Hepatocyte (in vitro differentiated cells): ENCODE results near the gene PARVG. TPM values are rescaled to one million over a fixed set of nuclear protein-coding genes. Genes with fewer than 3 reads are reported as not detected.

Experiments
- DNase-seq: peaks from one replicate; pipeline ENCODE4 v3.0.0-alpha.2; 2016; ENCODE audit warnings: low spot score
- H2AFZ ChIP-seq: fragments of 200-600 bp; sonication (generic); 2 replicates; pipeline ENCODE4 v1.6.0; 2016; ENCODE audit warnings: antibody characterized with exemption, mild to moderate bottlenecking
- H3K27ac ChIP-seq: fragments of 200-600 bp; sonication (generic); 2 replicates; pipeline ENCODE4 v1.5.1; 2016; ENCODE audit warnings: mild to moderate bottlenecking
- H3K27me3 ChIP-seq: fragments of 200-600 bp; sonication (generic); 2 replicates; pipeline ENCODE4 v1.6.1; 2016
- H3K36me3 ChIP-seq: fragments of 200-600 bp; sonication (generic); replicated peaks from 2 replicates; pipeline ENCODE4 v1.5.1; 2016; ENCODE audit warnings: low read depth; ENCODE audit not compliant: insufficient read depth
- H3K4me1 ChIP-seq: fragments of 200-600 bp; sonication (generic); 2 replicates; pipeline ENCODE4 v1.5.1; 2016; ENCODE audit warnings: mild to moderate bottlenecking, moderate library complexity; ENCODE audit not compliant: insufficient read depth
- H3K4me2 ChIP-seq: fragments of 200-600 bp; sonication (generic); 2 replicates; pipeline ENCODE4 v1.6.0; 2016
- H3K4me3 ChIP-seq: fragments of 200-600 bp; sonication (generic); 2 replicates; pipeline ENCODE4 v1.5.1; 2016; ENCODE audit warnings: mild to moderate bottlenecking
- H3K79me2 ChIP-seq: fragments of 200-600 bp; sonication (generic); 2 replicates; pipeline ENCODE4 v1.6.0; 2017; ENCODE audit warnings: mild to moderate bottlenecking
- H3K9me2 ChIP-seq: fragments of 200-600 bp; sonication (generic); replicated peaks from 2 replicates; pipeline ENCODE4 v1.6.0; 2017; ENCODE audit warnings: mild to moderate bottlenecking; ENCODE audit not compliant: insufficient read depth
- H3K9me3 ChIP-seq: fragments of 200-600 bp; sonication (generic); 2 replicates; pipeline ENCODE4 v1.5.1; 2016; ENCODE audit warnings: low read depth, mild to moderate bottlenecking
- H4K20me1 ChIP-seq: fragments of 200-600 bp; sonication (generic); 2 replicates; pipeline ENCODE4 v1.6.0; 2016; ENCODE audit warnings: mild to moderate bottlenecking; ENCODE audit not compliant: insufficient read depth, poor library complexity, severe bottlenecking
- EZH2 ChIP-seq: fragments of 200-600 bp; sonication (generic); IDR thresholded peaks from 2 replicates; pipeline ENCODE4 v1.6.1; 2016; ENCODE audit warnings: antibody characterized with exemption, mild to moderate bottlenecking, borderline replicate concordance
- EZH2phosphoT487 ChIP-seq: fragments of 200-600 bp; sonication (generic); IDR thresholded peaks from one replicate; pipeline ENCODE4 v1.6.1; 2018; ENCODE audit warnings: antibody characterized with exemption, mild to moderate bottlenecking, low read depth, moderate library complexity; ENCODE audit not compliant: unreplicated experiment, severe bottlenecking
- WGBS: methylation state at CpG from one replicate; pipeline ENCODE4 v1.1.6; 2016; ENCODE audit warnings: low lambda C conversion rate; ENCODE audit errors: missing lambda C conversion rate; 5-methylcytosine and 5-hydroxymethylcytosine counted together
- polyA plus RNA-seq: library from polyadenylated mRNA; unstranded; fragments of >200 nt; fragmentation: Nextera tagmentation; extraction: Ambion mirVana; gene quantifications from 2 replicates; pipeline ENCODE4 v1.2.1, GENCODE V29; 2016
- total RNA-seq: library from RNA; depleted of rRNA; stranded (reverse); fragments of >200 nt; gene quantifications from 2 replicates; pipeline ENCODE4 v1.2.3, GENCODE V29; 2014
- TF ChIP-seq, protein P1 (sequence below): fragments of 200-600 bp; sonication (generic); IDR thresholded peaks from 2 replicates; pipeline ENCODE4 v1.5.1; 2016; ENCODE audit warnings: antibody characterized with exemption, mild to moderate bottlenecking; ENCODE audit not compliant: poor library complexity

PARVG gene
- total and polyA plus RNA-seq, 2 experiments from 2014 or later, result 0.77 to 1.00 TPM

DNA sequence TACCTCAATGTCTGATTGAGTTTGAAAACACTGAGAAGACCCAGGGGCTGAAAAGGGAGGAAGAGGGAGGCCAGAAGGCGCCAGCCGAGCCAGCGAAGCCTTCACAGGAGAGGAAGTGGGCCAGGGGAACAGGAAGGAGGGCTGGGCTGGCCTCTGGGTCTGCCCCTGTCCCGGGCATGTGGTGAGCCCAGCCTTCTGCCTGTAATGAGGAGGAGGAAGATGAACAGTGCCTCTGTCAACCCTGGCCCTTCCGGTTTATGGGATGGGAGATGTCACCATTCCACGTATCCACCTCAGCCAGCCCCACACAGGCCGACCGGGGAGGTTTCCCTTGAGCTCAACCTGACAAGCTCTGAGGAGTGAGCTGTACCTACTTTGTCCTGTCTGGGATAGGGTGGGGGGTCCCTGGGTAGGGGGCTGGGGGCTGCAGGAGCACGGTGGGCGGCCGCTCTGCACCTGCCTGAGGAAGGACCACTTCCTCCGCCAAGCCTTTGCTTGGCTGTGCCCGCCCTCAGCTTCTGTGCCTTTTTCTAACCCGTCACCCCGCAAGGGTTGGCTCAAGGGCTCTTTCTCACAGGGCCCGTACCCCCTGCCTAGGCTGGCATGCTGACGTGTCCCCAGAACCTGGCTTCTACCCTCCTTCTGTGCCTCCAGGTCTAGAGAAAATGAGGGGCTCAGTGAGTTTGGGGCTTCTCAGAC is 2.0 kb downstream of the PARVG start:
- no peak overlapping the region for H3K27ac ChIP-seq

DNA sequence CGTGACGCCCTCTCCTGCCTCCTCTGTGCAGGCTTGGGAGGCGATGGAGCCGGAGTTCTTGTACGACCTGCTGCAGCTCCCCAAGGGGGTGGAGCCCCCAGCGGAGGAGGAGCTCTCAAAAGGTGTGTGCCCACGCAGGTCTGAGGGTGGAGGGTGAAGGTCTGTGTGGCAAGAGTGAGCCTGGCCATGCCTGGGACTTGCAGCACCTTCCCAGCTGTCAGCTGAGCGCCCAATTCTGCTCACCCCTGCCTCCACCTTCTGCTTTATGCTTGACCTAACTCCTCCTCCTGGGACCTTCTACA is 2.5 kb downstream of the PARVG start:
- H3K27ac ChIP-seq, result no peak overlapping the region
- H3K27me3 ChIP-seq, result no peaks in the 10 kb centered on the region
- no peaks in the 10 kb centered on the region for H3K9me3 ChIP-seq
- WGBS, result 90% methylated on average over 8 of the region's 8 CpGs
- H3K4me2 ChIP-seq, result no peak overlapping the region
- H3K9me2 ChIP-seq, result no peaks in the 10 kb centered on the region
- H3K36me3 ChIP-seq, result no peaks in the 10 kb centered on the region
- H3K4me3 ChIP-seq, result no peak overlapping the region
- DNase-seq, result no peak
- H4K20me1 ChIP-seq, result no peaks in the 10 kb centered on the region
- no peak overlapping the region for H2AFZ ChIP-seq
- TF ChIP-seq EZH2 (no peak), EZH2phosphoT487 (no peak)
- TF ChIP-seq, protein P1, sequence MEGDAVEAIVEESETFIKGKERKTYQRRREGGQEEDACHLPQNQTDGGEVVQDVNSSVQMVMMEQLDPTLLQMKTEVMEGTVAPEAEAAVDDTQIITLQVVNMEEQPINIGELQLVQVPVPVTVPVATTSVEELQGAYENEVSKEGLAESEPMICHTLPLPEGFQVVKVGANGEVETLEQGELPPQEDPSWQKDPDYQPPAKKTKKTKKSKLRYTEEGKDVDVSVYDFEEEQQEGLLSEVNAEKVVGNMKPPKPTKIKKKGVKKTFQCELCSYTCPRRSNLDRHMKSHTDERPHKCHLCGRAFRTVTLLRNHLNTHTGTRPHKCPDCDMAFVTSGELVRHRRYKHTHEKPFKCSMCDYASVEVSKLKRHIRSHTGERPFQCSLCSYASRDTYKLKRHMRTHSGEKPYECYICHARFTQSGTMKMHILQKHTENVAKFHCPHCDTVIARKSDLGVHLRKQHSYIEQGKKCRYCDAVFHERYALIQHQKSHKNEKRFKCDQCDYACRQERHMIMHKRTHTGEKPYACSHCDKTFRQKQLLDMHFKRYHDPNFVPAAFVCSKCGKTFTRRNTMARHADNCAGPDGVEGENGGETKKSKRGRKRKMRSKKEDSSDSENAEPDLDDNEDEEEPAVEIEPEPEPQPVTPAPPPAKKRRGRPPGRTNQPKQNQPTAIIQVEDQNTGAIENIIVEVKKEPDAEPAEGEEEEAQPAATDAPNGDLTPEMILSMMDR, result no peak
- H3K79me2 ChIP-seq, result no peaks in the 10 kb centered on the region
- no peaks in the 10 kb centered on the region for H3K4me1 ChIP-seq

More for the DNA sequence above, 2.0 kb downstream of the PARVG start:
- no peaks in the 10 kb centered on the region for H3K9me2 ChIP-seq
- no peaks in the 10 kb centered on the region for H4K20me1 ChIP-seq
- no peaks in the 10 kb centered on the region for H3K79me2 ChIP-seq
- no peaks in the 10 kb centered on the region for H3K4me1 ChIP-seq
- no peak for DNase-seq
- no peak overlapping the region for H2AFZ ChIP-seq
- H3K36me3 ChIP-seq, result no peaks in the 10 kb centered on the region
- H3K27me3 ChIP-seq, result no peaks in the 10 kb centered on the region
- no peaks in the 10 kb centered on the region for H3K9me3 ChIP-seq
- H3K4me3 ChIP-seq, result no peak overlapping the region
- no peak overlapping the region for H3K4me2 ChIP-seq
- 92% methylated on average over 10 of the region's 17 CpGs for WGBS
- TF ChIP-seq EZH2 (no peak), EZH2phosphoT487 (no peak)
- TF ChIP-seq, protein P1, result no peak

DNA sequence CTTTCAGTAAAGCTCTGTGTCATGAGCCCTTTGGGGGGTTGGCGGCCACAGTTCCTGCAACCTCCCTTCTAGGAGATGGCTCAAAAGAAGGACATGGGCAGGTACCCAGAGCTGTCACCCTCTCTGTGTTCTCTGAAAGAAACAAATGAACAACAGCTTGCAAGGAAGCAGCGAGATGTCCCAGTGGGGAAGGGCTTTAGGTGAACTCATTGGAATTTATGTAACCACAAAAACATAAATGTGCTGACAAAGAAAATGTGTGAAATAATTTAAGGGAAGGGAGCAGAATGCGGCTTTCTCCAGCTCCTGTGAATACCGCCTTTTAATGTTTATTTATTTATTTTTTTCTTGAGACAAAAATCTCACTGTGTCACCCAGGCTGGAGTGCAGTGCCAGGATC is 3.3 kb downstream of the PARVG start:
- 84% methylated on average over 4 of the region's 4 CpGs for WGBS
- Histone ChIP-seq H4K20me1 (no peaks in the 10 kb centered on the region), H3K4me1 (no peaks in the 10 kb centered on the region), H3K27me3 (no peaks in the 10 kb centered on the region), H3K4me3 (no peak overlapping the region), H3K79me2 (no peaks in the 10 kb centered on the region), H3K27ac (no peak overlapping the region), H3K4me2 (no peak overlapping the region), H3K9me3 (no peaks in the 10 kb centered on the region), H3K9me2 (no peaks in the 10 kb centered on the region), H2AFZ (no peak overlapping the region), H3K36me3 (no peaks in the 10 kb centered on the region)
- DNase-seq, result no peak
- TF ChIP-seq, protein P1, result no peak
- TF ChIP-seq EZH2 (no peak), EZH2phosphoT487 (no peak)
